Tibial nerve (tissue), 4 donors: Measurements from ENCODE around the gene PCED1B. TPM values are rescaled to one million over a fixed set of nuclear protein-coding genes. Genes with fewer than 3 reads are reported as not detected.

ENCODE experiments used
- DNase-seq, 2 donors: peaks; one replicate each; pipeline ENCODE4 v3.0.0-alpha.2; 2019; ENCODE audit warnings: low spot score in 2 of 2
- H3K27ac ChIP-seq, 4 donors: fragments of 200-600 bp; sonication (generic) in 3 of 4; one replicate each; pipeline ENCODE4 v1.5.1; 2017 to 2019; ENCODE audit warnings: mild to moderate bottlenecking in 1 of 4
- H3K27me3 ChIP-seq, 2 donors: fragments of 200-600 bp; sonication (generic) in 1 of 2; one replicate each; pipeline versions ENCODE4 v1.5.1 to v1.6.0; 2017 to 2019
- H3K36me3 ChIP-seq, 3 donors: fragments of 200-600 bp; sonication (generic); one replicate each; pipeline ENCODE4 v1.5.1; 2018 to 2019
- H3K4me1 ChIP-seq, 4 donors: fragments of 200-600 bp; sonication (generic) in 3 of 4; one replicate each; pipeline ENCODE4 v1.5.1; 2017 to 2019
- H3K4me3 ChIP-seq, 4 donors: fragments of 200-600 bp; sonication (generic) in 3 of 4; one replicate each; pipeline ENCODE4 v1.5.1; 2017 to 2019; ENCODE audit warnings: mild to moderate bottlenecking in 1 of 4, moderate library complexity in 1 of 4
- H3K9me3 ChIP-seq, 4 donors: fragments of 200-600 bp; sonication (generic) in 3 of 4; one replicate each; pipeline ENCODE4 v1.5.1; 2017 to 2019
- EP300 ChIP-seq, 2 donors: sonication (generic); formaldehyde crosslinking; IDR thresholded peaks; one replicate each; pipeline ENCODE4 v1.6.1; 2017; ENCODE audit warnings: antibody characterized with exemption in 2 of 2, mild to moderate bottlenecking in 1 of 2
- POLR2A ChIP-seq, 2 donors: fragments of 450-650 bp; IDR thresholded peaks; one replicate each; pipeline ENCODE4 v1.6.1; 2017; ENCODE audit warnings: antibody characterized with exemption in 2 of 2, mild to moderate bottlenecking in 2 of 2, moderate library complexity in 2 of 2
- WGBS, 2 donors: methylation state at CpG; one replicate each; pipeline ENCODE4 v1.1.5; 2018; 5-methylcytosine and 5-hydroxymethylcytosine counted together
- total RNA-seq, 4 donors: library from RNA; depleted of rRNA; stranded (reverse); fragments of >200 nt; gene quantifications; one replicate each; pipeline ENCODE4 v1.1.0, GENCODE V29; 2016
- TF ChIP-seq, protein P1 (sequence below), 5 experiments: fragments of 200-600 bp in 3 of 5; fragments of 450-650 bp in 2 of 5; sonication (generic) in 3 of 5; IDR thresholded peaks; one replicate each; pipeline ENCODE4 v1.5.1; 2016 to 2019; ENCODE audit warnings: antibody characterized with exemption in 5 of 5, mild to moderate bottlenecking in 3 of 5, moderate library complexity in 2 of 5

Gene PCED1B
- total RNA-seq = 1 to 10 TPM in 2 of 4 donors, under 1 TPM in 1, not detected in 1; 0.90 to 2.9 (median 2.2) TPM

GRCh38 chr12:47079468-47079980 lies at the start of gene PCED1B, which contains the start of gene AMIGO2:
TSS of gene PCED1B (plus strand) at chr12:47079621. CDS start at chr12:47235064, 155,443 bp downstream.
TSS of gene AMIGO2 (minus strand) at chr12:47079959. CDS start at chr12:47079002, 957 bp downstream.
- 0 to 1% methylated on average over 21 to 26 of the region's 58 CpGs for WGBS, 2 donors
- TF ChIP-seq POLR2A (IDR thresholded peaks at IDR 0.05) = no peak
- TF ChIP-seq, protein P1, sequence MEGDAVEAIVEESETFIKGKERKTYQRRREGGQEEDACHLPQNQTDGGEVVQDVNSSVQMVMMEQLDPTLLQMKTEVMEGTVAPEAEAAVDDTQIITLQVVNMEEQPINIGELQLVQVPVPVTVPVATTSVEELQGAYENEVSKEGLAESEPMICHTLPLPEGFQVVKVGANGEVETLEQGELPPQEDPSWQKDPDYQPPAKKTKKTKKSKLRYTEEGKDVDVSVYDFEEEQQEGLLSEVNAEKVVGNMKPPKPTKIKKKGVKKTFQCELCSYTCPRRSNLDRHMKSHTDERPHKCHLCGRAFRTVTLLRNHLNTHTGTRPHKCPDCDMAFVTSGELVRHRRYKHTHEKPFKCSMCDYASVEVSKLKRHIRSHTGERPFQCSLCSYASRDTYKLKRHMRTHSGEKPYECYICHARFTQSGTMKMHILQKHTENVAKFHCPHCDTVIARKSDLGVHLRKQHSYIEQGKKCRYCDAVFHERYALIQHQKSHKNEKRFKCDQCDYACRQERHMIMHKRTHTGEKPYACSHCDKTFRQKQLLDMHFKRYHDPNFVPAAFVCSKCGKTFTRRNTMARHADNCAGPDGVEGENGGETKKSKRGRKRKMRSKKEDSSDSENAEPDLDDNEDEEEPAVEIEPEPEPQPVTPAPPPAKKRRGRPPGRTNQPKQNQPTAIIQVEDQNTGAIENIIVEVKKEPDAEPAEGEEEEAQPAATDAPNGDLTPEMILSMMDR (IDR thresholded peaks at IDR 0.05) = peak in 2 of 5 experiments; percentile 14 to 23
- no peak for TF ChIP-seq EP300 (IDR thresholded peaks at IDR 0.05)
- peak; percentile 45 to 55 for DNase-seq
- Histone ChIP-seq H3K4me3 (peak within 1 kb of the TSS; percentile 67 to 84 (median 72)), H3K36me3 (no peaks in the 10 kb centered on the region), H3K9me3 (no peaks in the 10 kb centered on the region), H3K27ac (peak within 1 kb of the TSS; percentile 61 to 91 (median 89)), H3K27me3 (no peaks in the 10 kb centered on the region), H3K4me1 (peaks cover 0 to 31% (median 11%) of the 10 kb centered on the region in 4 donors)

- no peak overlapping the region for H3K27ac ChIP-seq
- 96 to 97% methylated on average over 2 of the region's 2 CpGs for WGBS, 2 donors
- H3K36me3 ChIP-seq = no peaks in the 10 kb centered on the region
- TF ChIP-seq POLR2A (IDR thresholded peaks at IDR 0.05) = no peak
- TF ChIP-seq EP300 (IDR thresholded peaks at IDR 0.05) = no peak
- TF ChIP-seq, protein P1 (IDR thresholded peaks at IDR 0.05) = no peak
- H3K27me3 ChIP-seq = no peaks in the 10 kb centered on the region
- H3K4me1 ChIP-seq = peaks cover 0 to 8% (median 0%) of the 10 kb centered on the region in 4 donors
- H3K4me3 ChIP-seq = no peak overlapping the region
- DNase-seq = no peak
- no peaks in the 10 kb centered on the region for H3K9me3 ChIP-seq
Observed at GRCh38 chr12:47029903-47030302, 49.5 kb upstream of the PCED1B start.

DNA sequence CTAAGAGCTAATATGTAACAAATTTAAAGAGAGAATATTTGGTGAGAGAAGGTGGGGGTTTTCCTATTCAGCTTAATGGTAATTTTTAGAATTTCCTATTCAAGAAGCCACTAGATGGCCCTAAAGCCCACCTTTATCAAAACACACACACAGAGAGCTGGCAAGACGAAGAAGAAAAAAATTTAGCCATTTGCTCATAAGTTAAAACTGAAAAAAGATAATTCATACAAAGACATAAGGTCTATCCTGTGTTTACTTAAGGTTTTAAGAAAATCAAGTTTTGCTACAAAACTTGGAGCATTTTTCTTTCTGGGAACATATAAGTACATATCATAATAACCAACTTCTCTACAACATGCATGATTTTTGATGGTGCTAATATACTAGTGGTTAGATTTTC lies 46.8 kb upstream of the PCED1B start:
- Histone ChIP-seq H3K36me3 (no peaks in the 10 kb centered on the region), H3K4me1 (peaks cover 0 to 8% (median 0%) of the 10 kb centered on the region in 4 donors), H3K4me3 (no peak overlapping the region), H3K27ac (no peak overlapping the region), H3K27me3 (no peaks in the 10 kb centered on the region), H3K9me3 (no peaks in the 10 kb centered on the region)
- TF ChIP-seq EP300 (IDR thresholded peaks at IDR 0.05) = no peak
- TF ChIP-seq, protein P1 (IDR thresholded peaks at IDR 0.05) = peak in 4 of 5 experiments; percentile 47 to 71 (median 58)
- 0 to 3% methylated on average over 1 of the region's 1 CpG for WGBS, 2 donors
- DNase-seq = no peak

- Histone ChIP-seq H3K27me3 (no peaks in the 10 kb centered on the region), H3K9me3 (no peaks in the 10 kb centered on the region), H3K4me1 (peaks cover 0 to 8% (median 0%) of the 10 kb centered on the region in 4 donors), H3K36me3 (no peaks in the 10 kb centered on the region), H3K4me3 (no peak overlapping the region), H3K27ac (no peak overlapping the region)
- TF ChIP-seq, protein P1 (IDR thresholded peaks at IDR 0.05) = no peak
- TF ChIP-seq EP300 (IDR thresholded peaks at IDR 0.05) (peak in 1 of 2 donors; percentile 39), POLR2A (IDR thresholded peaks at IDR 0.05) (no peak)
- WGBS, 2 donors = 35 to 45% methylated on average over 5 of the region's 5 CpGs
- peak; percentile 11 to 20 for DNase-seq
Observed at GRCh38 chr12:47033081-47033480, 46.3 kb upstream of the PCED1B start.

DNA sequence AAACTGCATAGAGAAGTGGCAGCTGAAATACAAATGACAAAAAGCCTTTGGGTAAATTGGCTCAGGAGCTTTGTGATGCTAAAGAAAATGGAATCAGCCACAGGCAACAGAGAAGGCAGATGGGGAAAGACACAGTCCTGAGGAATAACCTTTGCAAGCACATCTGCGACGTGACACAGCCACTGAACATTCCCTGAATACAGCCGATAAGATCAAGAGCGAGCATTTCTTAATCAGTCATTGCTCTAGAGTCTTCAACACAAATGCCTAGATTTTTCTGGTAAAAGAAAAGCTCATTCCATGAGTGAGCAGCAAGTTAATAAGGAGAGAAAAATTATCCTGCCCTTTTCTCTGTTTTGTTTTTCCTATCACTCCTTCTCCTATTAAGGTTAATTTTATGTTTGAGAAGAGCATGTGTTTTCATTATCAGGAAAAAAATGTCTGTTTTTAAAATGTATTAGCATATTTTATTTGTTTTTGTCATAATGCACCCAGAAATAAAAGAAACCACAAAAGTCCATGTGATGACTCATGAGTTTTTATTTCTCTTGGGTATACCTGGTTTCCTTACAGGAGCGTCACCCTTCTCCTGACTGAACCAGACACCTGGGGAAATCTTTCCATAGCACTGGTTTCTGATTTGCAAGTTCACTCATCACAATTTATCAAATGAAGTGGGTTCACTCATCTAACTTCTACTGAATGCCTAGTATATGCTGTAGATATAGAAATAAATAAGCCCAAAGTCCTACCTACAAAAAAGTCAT lies 45.4 kb upstream of the PCED1B start:
- H3K27ac ChIP-seq = no peak overlapping the region
- no peaks in the 10 kb centered on the region for H3K9me3 ChIP-seq
- no peak for DNase-seq
- H3K4me3 ChIP-seq = no peak overlapping the region
- peaks cover 0 to 8% (median 0%) of the 10 kb centered on the region in 4 donors for H3K4me1 ChIP-seq
- WGBS, 2 donors = 83 to 89% methylated on average over 5 of the region's 5 CpGs
- no peaks in the 10 kb centered on the region for H3K36me3 ChIP-seq
- H3K27me3 ChIP-seq = no peaks in the 10 kb centered on the region
- TF ChIP-seq POLR2A (IDR thresholded peaks at IDR 0.05) = no peak
- TF ChIP-seq, protein P1 (IDR thresholded peaks at IDR 0.05) = no peak
- TF ChIP-seq EP300 (IDR thresholded peaks at IDR 0.05) = no peak
